CD4-positive, alpha-beta T cell (primary cell): ENCODE data around the gene DUSP14. TPM values are rescaled to one million over a fixed set of nuclear protein-coding genes. Genes with fewer than 3 reads are reported as not detected.
"Not testable (repeated sequence)": the region's sequence is repeated elsewhere in the genome, so short reads cannot be mapped to it uniquely, and the experiment has no call there.

ENCODE experiments used
- ATAC-seq: fragments of 200-7000 bp; cut with Tn5 transposase; one replicate; pipeline ENCODE4 v1.10.0; 2022; ENCODE audit warnings: mild to moderate bottlenecking; ENCODE audit not compliant: poor library complexity
- CTCF ChIA-PET: fragments of 350-600 bp; sonication (Branson Sonifier 250); formaldehyde crosslinking; loops from one replicate; lab custom pipeline; 2021; ENCODE audit warnings: antibody characterized with exemption, inconsistent platforms; lab: Charles Lee
- POLR2A ChIA-PET: fragments of 350-600 bp; sonication (Branson Sonifier 250); formaldehyde crosslinking; loops from one replicate; lab custom pipeline; 2021; ENCODE audit warnings: antibody characterized with exemption, inconsistent platforms; lab: Charles Lee
- DNase-seq, 14 experiments: peaks; one replicate each; pipeline ENCODE4 v3.0.0-alpha.2; 2013 to 2020; ENCODE audit warnings: mixed read lengths in 2 of 14
- H3K27ac ChIP-seq, 2 donors: one replicate each; pipeline versions ENCODE4 v1.5.1 to v1.7.0; 2013; ENCODE audit warnings: low read length in 2 of 2, low read depth in 1 of 2, mild to moderate bottlenecking in 1 of 2
- H3K27me3 ChIP-seq, 2 experiments: 1 replicate in 1 of 2; 2 replicates in 1 of 2; pipeline versions ENCODE4 v1.6.1 to v1.7.0; 2013; ENCODE audit warnings: low read length in 2 of 2, control low read depth in 1 of 2, mild to moderate bottlenecking in 1 of 2, moderate library complexity in 1 of 2; ENCODE audit not compliant: insufficient read depth in 2 of 2, control insufficient read depth in 1 of 2
- H3K36me3 ChIP-seq: one replicate; pipeline ENCODE4 v1.6.1; 2013; ENCODE audit warnings: low read length, control low read depth; ENCODE audit not compliant: insufficient read depth
- H3K4me1 ChIP-seq: one replicate; pipeline ENCODE4 v1.6.1; 2013; ENCODE audit warnings: low read length, control low read depth; ENCODE audit not compliant: insufficient read depth
- H3K4me3 ChIP-seq: one replicate; pipeline ENCODE4 v1.5.1; 2013; ENCODE audit warnings: mild to moderate bottlenecking, low read length, moderate library complexity
- H3K9me3 ChIP-seq, 2 experiments: 1 replicate in 1 of 2; 2 replicates in 1 of 2; pipeline versions ENCODE4 v1.6.1 to v1.7.0; 2013; ENCODE audit warnings: low read length in 2 of 2, mild to moderate bottlenecking in 2 of 2, control low read depth in 1 of 2, moderate library complexity in 1 of 2; ENCODE audit not compliant: control insufficient read depth in 1 of 2, insufficient read depth in 1 of 2
- H3K27ac Mint-ChIP-seq: one replicate; pipeline ENCODE4 v1.8.0; 2020; ENCODE audit warnings: mixed read lengths
- H3K27me3 Mint-ChIP-seq: one replicate; pipeline ENCODE4 v1.8.0; 2021; ENCODE audit warnings: mixed read lengths
- H3K36me3 Mint-ChIP-seq: one replicate; pipeline ENCODE4 v1.8.0; 2021; ENCODE audit warnings: low read depth, mixed read lengths
- H3K4me1 Mint-ChIP-seq: one replicate; pipeline ENCODE4 v1.8.0; 2021; ENCODE audit warnings: low read depth, mixed read lengths
- H3K4me3 Mint-ChIP-seq: one replicate; pipeline ENCODE4 v1.8.0; 2020; ENCODE audit warnings: mild to moderate bottlenecking, mixed read lengths
- H3K9me3 Mint-ChIP-seq: one replicate; pipeline ENCODE4 v1.8.0; 2020; ENCODE audit warnings: mixed read lengths
- intact Hi-C, 2 experiments: fragments of 100-400 bp; cut with DNase I in 1 of 2; cut with micrococcal nuclease in 1 of 2; formaldehyde crosslinking; loops; one replicate each; pipeline versions ENCODE4 v1.15.1 to v1.9.0; 2023 to 2025; cut with DNase I, micrococcal nuclease
- total RNA-seq, 174 experiments: library from RNA in 2 of 174; stranded (reverse) in 2 of 174; gene quantifications; one replicate each; pipeline ENCODE4 v1.2.3 and lab custom pipeline; 2021 to 2026
- TF ChIP-seq, protein P1 (sequence below): fragments of 200-600 bp; IDR thresholded peaks from one replicate; pipeline ENCODE4 v1.8.0; 2022; ENCODE audit warnings: antibody characterized with exemption, mild to moderate bottlenecking

DUSP14 gene
- total RNA-seq, 2 experiments from 2014 or later = 4.4 to 4.9 TPM

- no peaks in the 10 kb centered on the region for H3K4me1 Mint-ChIP-seq
- H3K9me3 Mint-ChIP-seq = no peaks in the 10 kb centered on the region
- intact Hi-C loops = no loop called here
- Histone ChIP-seq H3K4me1 (no peaks in the 10 kb centered on the region), H3K27me3 (no peaks in the 10 kb centered on the region), H3K9me3 (no peaks in the 10 kb centered on the region), H3K27ac (no peak overlapping the region), H3K4me3 (no peak overlapping the region), H3K36me3 (peaks cover 75% of the 10 kb centered on the region)
- ATAC-seq (no peak), DNase-seq (no peak)
- no peaks in the 10 kb centered on the region for H3K27me3 Mint-ChIP-seq
- peaks cover 80% of the 10 kb centered on the region for H3K36me3 Mint-ChIP-seq
- TF ChIP-seq, protein P1, sequence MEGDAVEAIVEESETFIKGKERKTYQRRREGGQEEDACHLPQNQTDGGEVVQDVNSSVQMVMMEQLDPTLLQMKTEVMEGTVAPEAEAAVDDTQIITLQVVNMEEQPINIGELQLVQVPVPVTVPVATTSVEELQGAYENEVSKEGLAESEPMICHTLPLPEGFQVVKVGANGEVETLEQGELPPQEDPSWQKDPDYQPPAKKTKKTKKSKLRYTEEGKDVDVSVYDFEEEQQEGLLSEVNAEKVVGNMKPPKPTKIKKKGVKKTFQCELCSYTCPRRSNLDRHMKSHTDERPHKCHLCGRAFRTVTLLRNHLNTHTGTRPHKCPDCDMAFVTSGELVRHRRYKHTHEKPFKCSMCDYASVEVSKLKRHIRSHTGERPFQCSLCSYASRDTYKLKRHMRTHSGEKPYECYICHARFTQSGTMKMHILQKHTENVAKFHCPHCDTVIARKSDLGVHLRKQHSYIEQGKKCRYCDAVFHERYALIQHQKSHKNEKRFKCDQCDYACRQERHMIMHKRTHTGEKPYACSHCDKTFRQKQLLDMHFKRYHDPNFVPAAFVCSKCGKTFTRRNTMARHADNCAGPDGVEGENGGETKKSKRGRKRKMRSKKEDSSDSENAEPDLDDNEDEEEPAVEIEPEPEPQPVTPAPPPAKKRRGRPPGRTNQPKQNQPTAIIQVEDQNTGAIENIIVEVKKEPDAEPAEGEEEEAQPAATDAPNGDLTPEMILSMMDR = no peak
- ChIA-PET CTCF (interaction anchor here (1.0 kb wide), 1 partner anchor 20 kb away, joined by 3 read pairs; no protein-coding TSS in a partner anchor), POLR2A (no interaction called here)
- no peak overlapping the region for H3K4me3 Mint-ChIP-seq
- no peak overlapping the region for H3K27ac Mint-ChIP-seq
Observed at GRCh38 chr17:37446027-37446426, 43.7 kb upstream of the DUSP14 start.

DNA sequence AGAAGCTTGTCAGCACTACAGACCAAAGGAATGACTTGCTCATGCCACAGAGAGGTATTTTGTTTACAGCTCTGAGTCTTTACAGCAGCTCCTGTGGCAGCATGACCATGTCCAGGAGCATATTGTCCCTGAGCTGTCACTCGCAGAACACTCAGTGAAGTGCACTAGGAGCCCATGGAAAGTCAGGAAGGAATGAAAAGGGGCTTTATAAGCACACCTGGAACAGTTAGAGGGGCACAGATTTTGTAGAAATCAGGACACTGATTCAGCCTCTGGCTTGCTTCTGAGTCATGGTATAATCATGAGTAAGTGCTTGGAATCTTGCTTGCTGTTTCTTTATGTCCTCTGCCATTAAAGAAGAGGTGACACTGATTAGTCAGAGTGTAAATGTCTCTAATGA lies 42.0 kb upstream of the DUSP14 start:
- Mint-ChIP-seq H3K36me3 (peaks cover 69% of the 10 kb centered on the region), H3K9me3 (no peaks in the 10 kb centered on the region), H3K4me1 (no peaks in the 10 kb centered on the region), H3K27ac (no peak overlapping the region), H3K27me3 (no peaks in the 10 kb centered on the region), H3K4me3 (no peak overlapping the region)
- H3K27me3 ChIP-seq = no peaks in the 10 kb centered on the region
- DNase-seq (no peak), ATAC-seq (no peak)
- TF ChIP-seq, protein P1 = no peak
- H3K4me1 ChIP-seq = no peaks in the 10 kb centered on the region
- peaks cover 60% of the 10 kb centered on the region for H3K36me3 ChIP-seq
- ChIA-PET POLR2A (no interaction called here), CTCF (no interaction called here)
- intact Hi-C loops = no loop called here
- H3K9me3 ChIP-seq = no peaks in the 10 kb centered on the region
- H3K4me3 ChIP-seq = no peak overlapping the region
- no peak overlapping the region for H3K27ac ChIP-seq

- POLR2A ChIA-PET = no interaction called here
Observed at GRCh38 chr17:37450112-37450511, 39.6 kb upstream of the DUSP14 start.

DNA sequence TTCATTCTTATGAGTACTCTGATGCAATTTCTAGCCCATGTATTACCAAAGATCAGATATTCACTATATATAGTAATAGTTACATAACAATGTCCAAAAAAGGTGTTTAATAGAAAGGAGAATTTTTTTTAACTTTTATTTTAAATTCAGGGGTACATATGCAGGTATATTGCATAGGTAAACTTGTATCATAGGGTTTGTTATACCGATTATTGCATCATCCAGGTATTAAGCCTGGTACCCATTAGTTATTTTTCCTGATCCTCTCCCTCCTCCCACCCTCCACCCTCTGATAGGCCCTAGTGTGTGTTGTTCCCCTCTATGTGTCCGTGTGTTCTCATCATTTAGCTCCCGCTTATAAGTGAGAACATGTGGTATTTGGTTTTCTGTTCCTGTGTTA lies 31.9 kb upstream of the DUSP14 start:
- H3K9me3 ChIP-seq, H3K27ac ChIP-seq, H3K4me3 ChIP-seq, H3K4me1 ChIP-seq, H3K4me1 Mint-ChIP-seq, H3K27me3 ChIP-seq, intact Hi-C loops, H3K4me3 Mint-ChIP-seq, H3K9me3 Mint-ChIP-seq, DNase-seq, POLR2A ChIA-PET, H3K27ac Mint-ChIP-seq, ATAC-seq, H3K27me3 Mint-ChIP-seq: not testable (repeated sequence)
- H3K36me3 Mint-ChIP-seq = peaks cover 38% of the 10 kb centered on the region
- peaks cover 26% of the 10 kb centered on the region for H3K36me3 ChIP-seq
- CTCF ChIA-PET = interaction anchor here (1.2 kb wide), 1 partner anchor 14 kb away, joined by 4 read pairs; no protein-coding TSS in a partner anchor

More at GRCh38 chr17:37450112-37450511, 39.6 kb upstream of the DUSP14 start:
- no peaks in the 10 kb centered on the region for H3K27me3 ChIP-seq
- H3K4me1 Mint-ChIP-seq = no peaks in the 10 kb centered on the region
- H3K9me3 ChIP-seq = no peaks in the 10 kb centered on the region
- H3K4me1 ChIP-seq = no peaks in the 10 kb centered on the region
- no peaks in the 10 kb centered on the region for H3K27me3 Mint-ChIP-seq
- H3K36me3 ChIP-seq = peaks cover 36% of the 10 kb centered on the region
- H3K27ac Mint-ChIP-seq = no peak overlapping the region
- peaks cover 58% of the 10 kb centered on the region for H3K36me3 Mint-ChIP-seq
- H3K9me3 Mint-ChIP-seq = no peaks in the 10 kb centered on the region
- no peak overlapping the region for H3K27ac ChIP-seq
- no peak for ATAC-seq
- H3K4me3 Mint-ChIP-seq = no peak overlapping the region
- intact Hi-C loops = no loop called here
- H3K4me3 ChIP-seq = no peak overlapping the region
- DNase-seq = no peak
- TF ChIP-seq, protein P1 = no peak
- CTCF ChIA-PET = interaction anchor here (0.7 kb wide), 1 partner anchor 91 kb away, joined by 3 read pairs; no protein-coding TSS in a partner anchor
